SH-SY5Y (cell line): Measurements from ENCODE around the gene TREM1.

Experiments used
- GATA2 ChIP-seq: IDR thresholded peaks from 2 replicates; pipeline ENCODE4 v1.6.1; 2011; ENCODE audit warnings: mild to moderate bottlenecking, low read depth, low read length
- GATA3 ChIP-seq: IDR thresholded peaks from 2 replicates; pipeline ENCODE4 v1.6.1; 2011; ENCODE audit warnings: low read depth, mild to moderate bottlenecking, low read length, moderate library complexity

DNA sequence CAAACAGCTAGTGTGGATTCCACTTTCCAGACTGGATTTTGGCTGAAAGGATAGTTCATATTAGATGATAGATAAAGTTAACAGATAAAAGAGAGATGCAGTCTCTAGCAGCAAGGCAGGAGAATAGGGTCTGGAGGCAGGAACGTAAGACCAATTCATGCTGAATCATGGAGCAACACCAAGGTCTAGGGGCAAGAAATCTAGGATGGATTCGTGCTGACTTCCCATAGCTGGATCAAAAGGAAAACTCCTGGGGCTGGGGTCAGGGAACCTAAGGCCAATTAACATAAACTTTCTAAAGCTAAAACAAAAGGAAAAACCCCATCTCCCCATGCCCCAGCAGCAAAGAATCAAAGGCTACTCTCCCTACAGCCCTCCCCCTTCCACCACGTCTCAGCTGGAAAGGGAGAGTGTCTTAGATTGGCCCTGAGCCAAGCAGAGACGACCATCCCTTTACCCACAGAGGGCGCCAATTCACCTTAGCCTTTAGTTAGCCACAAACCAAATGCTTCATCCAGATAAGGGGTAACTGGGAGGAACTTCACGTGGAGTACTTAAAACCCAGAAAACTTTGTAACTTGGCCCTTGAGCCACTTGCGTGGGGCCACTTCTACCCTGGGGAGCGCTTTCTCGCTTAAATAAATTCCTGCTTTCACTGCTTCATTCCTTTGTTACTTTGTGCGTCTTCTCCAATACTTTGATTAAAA, 7.6 kb downstream of the TREM1 start:
- TF ChIP-seq GATA2 (no peak), GATA3 (no peak)
